GM21447 (cell line): ENCODE results near the gene COA5.

Experiments used
- ATAC-seq: cut with Tn5 transposase; IDR thresholded peaks from one replicate; pipeline ENCODE4 v1.9.1; 2021; ENCODE audit not compliant: unreplicated experiment

COA5 gene

DNA sequence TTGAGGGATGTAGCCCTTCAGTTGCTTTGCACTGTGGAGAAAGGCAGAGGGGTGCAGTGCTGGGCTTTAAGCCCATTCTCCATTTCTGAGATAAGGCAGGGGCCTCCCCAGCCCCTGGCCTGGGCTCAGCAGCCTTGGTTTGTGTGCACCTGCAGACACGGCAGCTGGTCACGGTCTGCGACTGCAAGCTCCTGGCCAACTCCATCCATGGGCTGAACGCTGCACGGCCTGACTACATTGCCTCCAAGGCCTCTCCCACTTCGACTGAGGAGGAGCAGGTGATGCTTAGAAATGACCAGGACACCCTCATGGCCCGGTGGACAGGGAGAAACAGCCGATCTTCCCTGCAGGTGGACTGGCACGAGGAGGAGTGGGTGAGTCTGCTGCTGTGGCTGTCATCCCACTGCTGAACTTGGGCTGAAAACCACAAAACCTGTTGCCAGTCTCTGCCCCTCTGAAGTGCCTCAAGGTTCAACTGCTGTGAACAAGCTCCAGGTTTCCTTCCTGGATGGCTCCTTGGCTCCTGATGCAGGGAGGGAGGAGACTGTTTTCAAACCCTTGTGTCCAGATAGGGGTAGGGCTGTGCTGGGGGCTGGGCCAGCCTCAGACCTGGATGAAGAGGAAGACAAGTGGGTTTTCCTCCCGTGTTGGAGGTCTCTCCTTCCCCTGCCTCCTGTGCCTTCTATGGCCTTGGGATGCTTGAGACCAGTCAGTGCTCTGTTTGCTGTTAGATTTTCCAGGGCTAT lies 54.0 kb downstream of the COA5 start:
- ATAC-seq: no peak

DNA sequence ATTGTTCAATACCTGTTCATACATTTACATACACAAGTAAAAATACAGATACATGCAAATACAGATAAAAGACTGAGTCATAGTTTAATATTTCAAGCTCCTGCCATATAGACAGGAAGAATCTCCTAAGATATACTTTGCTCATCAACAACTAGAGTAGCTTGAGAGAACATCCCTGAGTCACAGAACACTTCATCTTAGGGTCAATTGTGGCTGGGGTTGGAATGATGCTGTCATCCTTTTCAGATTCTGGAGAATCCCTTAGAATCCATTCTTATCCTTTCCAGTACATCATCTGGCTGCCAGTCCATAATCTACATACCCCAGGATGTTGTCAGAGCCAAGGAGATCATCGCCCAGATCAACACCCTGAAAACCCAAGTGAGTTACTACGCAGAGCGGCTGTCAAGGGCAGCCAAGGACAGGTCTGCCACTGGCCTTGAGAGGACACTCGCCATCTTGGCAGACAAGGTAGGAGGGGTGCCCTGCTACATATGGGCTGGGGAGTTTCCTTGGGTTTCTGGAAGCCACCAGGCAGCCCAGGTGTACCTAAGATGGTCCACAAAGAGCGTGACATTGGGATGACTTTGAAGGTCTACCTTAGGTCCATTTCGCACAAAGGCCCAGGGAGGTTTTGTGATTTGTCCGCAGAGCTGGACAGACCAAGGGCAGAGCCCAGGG lies 55.7 kb downstream of the COA5 start:
- ATAC-seq: no peak

DNA sequence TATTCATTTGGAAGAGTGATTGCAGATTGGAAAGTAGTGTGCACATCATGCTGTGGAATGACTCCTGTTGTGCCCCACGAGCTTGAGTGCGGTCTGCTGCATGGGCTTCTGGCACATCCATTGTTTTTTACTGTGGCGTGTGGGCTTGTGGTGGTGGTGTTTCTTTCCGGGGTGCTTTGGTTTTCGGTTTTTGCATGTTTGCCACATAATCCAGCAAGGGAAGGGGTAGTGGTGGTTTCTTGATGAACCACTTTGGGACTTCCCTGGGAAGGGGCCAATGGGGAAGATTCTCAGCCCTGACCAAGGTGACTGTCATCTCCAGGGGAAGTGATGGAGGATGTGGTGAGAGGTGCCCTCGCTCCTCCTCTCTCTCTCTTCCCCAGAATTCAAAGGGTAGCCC lies 57.0 kb downstream of the COA5 start:
- no peak for ATAC-seq

DNA sequence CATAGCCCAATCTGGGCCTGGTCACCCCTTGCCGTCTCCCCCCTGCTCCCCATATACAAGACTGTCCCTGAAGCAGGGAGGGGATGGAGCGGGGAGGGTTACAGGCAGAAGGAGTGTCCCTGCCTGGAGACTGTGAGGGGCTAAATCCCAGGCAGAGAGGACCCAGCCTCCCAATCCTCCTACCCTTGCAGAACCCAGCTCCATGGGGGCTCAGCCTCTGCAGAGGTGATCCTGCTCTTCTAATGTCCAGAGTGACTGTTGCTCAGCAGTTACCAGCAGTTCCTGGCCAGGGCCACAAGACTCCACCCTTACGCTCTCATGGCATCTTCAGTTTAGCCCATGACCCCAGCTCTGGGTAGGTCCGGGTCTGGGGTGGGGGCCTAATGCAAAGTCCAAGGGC lies 58.1 kb downstream of the COA5 start:
- ATAC-seq: no peak
